IPS-18c (cell line): ENCODE measurements around the gene MYCBP2.

ENCODE experiments used
- H3K4me3 ChIP-seq: 2 replicates; pipeline ENCODE4 v1.7.0; 2013; ENCODE audit warnings: low read depth, mild to moderate bottlenecking, low read length, moderate library complexity; ENCODE audit not compliant: insufficient read depth
- H3K9me3 ChIP-seq: one replicate; pipeline ENCODE4 v1.6.1; 2013; ENCODE audit warnings: mild to moderate bottlenecking, low read length, moderate library complexity; ENCODE audit not compliant: control insufficient read depth, insufficient read depth

The MYCBP2 gene

DNA sequence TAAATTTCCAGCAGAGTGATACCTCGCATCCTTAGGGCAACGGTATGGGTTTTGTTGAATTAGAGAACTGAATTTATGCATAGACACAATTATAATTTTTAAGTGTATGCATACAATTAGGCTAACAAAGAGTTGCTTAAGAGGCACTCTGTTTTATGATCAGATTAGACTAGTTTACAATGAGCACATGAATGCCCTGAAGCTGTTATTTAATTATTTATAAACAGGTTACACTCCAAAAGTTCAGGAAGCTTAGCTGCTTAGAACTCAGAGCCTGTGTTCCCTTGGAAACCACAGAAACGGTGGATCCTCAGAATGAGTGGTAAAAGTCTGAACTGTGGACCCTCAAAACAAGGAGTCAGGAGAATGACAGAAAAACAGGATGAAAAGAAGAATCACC is 227.5 kb downstream of the MYCBP2 start:
- no peaks in the 10 kb centered on the region for H3K9me3 ChIP-seq
- no peak overlapping the region for H3K4me3 ChIP-seq

DNA sequence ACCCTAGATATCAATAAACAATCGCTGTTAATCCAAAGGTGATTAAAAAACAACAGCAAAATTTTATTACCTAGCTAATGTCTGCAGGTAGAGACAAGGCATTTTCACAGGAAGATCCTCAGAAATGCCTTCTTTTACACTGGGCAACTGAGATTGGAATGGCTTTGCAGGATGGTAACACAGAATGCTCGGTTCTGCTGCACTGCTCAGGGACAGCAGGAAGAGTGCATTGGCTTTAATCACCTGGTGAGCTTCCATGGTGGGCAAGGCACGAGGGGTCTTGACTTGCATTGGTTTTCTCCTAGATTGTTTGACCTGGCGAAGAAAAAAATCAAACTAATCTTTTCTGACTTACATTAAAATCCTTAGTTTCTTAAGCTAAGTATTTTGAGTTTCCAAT is 231.6 kb downstream of the MYCBP2 start:
- H3K4me3 ChIP-seq, result no peak overlapping the region
- no peaks in the 10 kb centered on the region for H3K9me3 ChIP-seq

DNA sequence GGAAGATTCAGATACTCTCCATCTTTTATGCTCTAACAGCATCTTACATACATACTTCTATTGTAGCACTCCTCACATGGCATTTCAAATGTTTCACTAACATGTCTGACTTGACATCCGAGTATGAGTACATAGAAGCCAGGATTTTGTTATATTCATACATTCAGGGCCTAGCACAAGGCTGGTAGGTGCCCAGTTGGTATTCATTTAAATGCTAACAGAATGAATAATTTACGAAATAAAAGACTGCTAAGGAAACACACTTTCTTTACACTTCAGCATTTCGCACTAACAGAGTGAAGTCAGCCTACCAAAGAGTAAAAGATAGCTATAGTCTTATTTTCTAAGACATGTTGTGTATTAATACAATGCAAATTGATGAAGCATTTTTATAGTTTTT is 232.1 kb downstream of the MYCBP2 start:
- Histone ChIP-seq H3K4me3 (no peak overlapping the region), H3K9me3 (no peaks in the 10 kb centered on the region)

DNA sequence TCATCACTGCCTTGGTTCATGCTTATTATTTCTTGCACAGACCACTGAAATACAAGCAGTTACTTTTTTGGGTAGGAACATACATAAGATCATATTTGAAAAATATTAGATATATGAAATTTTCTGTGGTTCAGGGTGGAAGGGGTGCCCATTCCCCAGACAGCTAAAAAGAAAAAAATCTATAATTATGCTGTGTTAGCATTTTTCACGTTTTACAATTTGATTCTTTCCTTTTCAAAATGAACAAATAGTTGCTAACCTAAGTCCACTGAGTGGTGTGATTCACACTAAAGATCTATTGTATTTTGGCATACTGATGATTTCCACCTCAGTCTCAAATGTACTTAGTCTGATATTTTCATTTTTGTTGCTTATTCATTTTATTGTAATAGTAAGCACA is 233.2 kb downstream of the MYCBP2 start:
- Histone ChIP-seq H3K4me3 (no peak overlapping the region), H3K9me3 (no peaks in the 10 kb centered on the region)

DNA sequence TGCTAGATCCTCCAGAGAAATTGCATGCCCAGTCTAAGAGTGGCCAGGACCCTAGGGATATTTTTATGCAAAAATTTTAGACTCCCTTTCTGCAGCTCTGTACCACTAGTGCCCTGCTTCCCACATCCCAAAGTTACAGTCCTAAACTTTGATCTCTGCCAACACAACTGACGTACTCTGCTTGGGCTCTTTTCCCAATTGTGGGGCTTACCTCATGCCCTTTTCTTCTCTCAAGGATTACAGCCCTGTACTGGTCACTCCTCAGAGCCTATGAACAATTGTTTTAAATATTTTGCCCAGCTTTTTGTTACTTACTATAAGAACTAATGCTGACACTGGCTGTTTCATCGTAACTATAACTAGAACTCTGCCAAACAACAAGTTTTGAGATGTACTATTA is 242.1 kb downstream of the MYCBP2 start:
- Histone ChIP-seq H3K9me3 (no peaks in the 10 kb centered on the region), H3K4me3 (no peak overlapping the region)

DNA sequence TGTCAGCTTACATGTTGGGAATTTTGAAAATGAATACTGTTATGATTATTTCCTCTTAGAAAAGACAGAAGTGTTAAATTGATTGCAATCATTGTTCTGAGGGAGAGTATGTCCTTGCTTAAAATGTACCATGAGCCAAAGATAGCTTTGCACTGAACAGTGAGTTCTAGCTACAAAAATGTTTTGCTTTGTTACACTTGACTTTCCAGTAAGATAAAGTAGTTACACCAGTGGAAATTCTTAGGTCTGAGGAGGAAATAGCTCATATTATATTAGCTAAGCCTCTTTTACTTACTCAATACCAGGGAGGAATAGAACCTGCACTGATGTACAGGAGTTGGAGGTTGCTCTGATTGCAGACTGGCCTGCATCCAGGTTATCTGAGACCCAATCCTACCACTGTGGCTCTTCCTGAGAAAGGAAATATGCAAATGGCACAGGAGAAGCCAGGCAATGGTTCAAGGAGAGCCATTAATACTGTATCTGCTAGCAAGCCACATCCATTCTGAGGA is 246.9 kb downstream of the MYCBP2 start:
- Histone ChIP-seq H3K4me3 (no peak overlapping the region), H3K9me3 (no peaks in the 10 kb centered on the region)

DNA sequence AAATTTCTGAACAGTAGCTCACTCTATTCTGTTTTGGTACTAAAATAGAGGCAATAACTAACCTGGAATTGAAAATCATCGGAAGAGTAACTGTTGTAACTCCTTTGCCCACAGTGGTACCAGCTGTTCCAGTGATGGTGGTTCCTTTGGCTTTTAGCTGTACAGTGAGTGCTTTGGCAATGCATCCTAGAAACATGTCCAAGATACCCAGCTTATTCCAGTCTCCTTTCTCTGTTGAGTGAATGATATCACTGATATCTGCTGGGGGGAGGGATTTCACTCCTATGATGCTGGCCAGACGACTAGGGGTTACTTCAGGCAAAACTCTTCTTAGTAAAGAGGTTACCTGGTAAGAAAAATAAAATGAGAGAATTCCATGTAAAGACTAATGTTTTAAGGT is 259.4 kb downstream of the MYCBP2 start:
- Histone ChIP-seq H3K9me3 (no peaks in the 10 kb centered on the region), H3K4me3 (no peak overlapping the region)

DNA sequence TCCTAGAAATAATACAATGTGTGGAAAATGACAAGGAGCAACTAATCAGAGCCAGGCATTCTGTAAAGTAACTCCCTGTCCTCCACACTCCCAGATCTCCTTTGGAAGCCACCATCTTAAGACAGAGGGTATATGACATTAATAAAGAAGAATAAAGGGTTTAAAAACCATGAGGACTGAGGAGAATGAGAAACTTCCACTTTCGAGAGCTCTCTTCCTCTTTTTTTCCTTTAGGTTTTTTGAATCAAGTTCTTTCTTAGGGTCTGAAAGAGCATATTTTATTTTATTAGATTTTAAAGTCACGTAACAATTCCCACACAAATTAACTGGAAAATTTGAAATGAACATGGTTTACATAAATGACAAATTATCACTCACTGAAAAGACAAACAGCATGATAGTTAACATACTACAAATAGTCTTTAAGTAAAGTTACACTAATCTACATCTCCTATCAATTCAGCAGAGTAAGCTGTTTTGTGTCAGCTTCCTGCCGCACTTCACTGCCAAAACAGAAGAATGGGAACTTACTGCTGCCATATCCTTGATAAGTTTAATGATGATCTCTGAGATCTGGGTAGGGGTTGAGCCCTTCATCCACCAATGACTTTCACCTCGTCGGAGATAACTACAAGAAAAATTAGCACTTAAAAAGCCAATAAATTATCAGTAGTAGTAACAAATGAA is 261.3 kb downstream of the MYCBP2 start:
- Histone ChIP-seq H3K9me3 (no peaks in the 10 kb centered on the region), H3K4me3 (no peak overlapping the region)

DNA sequence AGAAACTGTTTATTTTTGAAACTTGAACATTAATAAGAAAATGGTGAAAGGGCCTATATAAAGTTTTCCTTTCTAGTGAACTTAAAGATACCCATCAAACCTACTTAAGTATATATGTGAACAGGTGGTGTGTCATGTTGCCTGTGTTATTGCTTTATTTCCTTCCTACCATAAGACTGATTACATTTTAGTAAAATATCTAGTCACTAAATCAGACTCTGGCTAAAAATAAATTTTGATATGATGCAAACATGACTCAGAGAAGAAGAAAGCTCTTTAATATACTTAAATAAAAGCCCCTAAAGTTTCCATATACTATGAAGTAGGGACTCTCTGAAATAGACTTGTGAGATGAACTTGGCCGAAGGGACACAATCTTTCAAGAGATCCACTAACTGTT is 264.8 kb downstream of the MYCBP2 start:
- Histone ChIP-seq H3K4me3 (no peak overlapping the region), H3K9me3 (no peaks in the 10 kb centered on the region)

DNA sequence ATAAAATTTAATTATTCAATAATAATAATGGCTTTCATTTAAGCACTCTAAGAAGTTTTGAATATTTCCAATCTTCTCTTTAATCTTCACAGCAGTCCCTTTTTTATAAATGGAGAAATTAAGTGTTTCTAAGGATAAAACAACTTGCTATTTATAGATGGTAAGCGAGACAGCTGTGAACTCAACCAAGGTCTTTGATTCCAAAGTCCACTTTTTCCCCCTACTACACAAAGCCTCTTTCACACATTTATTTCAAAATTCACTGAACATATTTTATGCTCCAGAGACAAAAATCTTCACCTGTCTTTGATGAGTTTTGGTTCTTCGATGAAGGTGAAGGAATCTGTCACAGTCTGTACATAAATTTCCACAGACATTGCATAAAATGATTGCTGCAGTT is 265.5 kb downstream of the MYCBP2 start:
- no peak overlapping the region for H3K4me3 ChIP-seq
- H3K9me3 ChIP-seq, result no peaks in the 10 kb centered on the region

DNA sequence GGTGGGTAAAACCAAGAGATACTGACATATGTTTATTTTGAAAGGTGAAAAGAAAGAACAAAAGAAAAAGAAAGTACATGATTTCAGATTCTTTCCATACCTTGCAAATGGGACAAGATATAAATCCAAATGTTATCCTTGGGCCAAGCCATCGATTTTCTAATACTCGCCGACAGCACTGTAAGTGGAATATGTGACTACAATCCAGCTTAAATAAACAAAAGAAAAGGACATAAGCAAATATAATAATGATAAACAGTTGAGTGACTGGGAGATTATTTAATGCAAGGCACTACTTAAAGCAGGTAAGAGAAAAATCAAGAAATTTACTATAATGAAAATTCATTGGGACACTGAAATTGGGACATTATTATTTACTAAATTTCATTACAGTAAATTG is 270.0 kb downstream of the MYCBP2 start:
- H3K9me3 ChIP-seq, result no peaks in the 10 kb centered on the region
- no peak overlapping the region for H3K4me3 ChIP-seq

DNA sequence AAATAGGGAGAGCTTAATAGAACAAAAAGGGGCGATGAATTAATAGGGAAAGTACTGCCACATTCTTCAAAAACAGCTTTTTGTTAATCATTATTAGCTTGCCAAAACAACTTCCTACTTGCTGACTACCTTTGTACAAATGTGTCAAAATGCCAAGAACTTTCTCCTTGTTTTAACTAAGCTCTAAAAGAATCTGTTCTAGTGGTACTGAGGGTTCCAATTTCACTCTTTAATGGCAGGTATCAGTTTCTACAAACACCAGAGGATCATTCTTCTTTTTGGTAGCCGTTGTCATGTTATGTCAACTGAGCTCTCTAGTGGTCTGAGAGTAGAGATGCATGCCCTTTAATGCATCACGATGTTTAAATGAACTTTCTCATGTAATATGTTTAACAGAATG is 270.5 kb downstream of the MYCBP2 start:
- H3K9me3 ChIP-seq, result no peaks in the 10 kb centered on the region
- H3K4me3 ChIP-seq, result no peak overlapping the region

DNA sequence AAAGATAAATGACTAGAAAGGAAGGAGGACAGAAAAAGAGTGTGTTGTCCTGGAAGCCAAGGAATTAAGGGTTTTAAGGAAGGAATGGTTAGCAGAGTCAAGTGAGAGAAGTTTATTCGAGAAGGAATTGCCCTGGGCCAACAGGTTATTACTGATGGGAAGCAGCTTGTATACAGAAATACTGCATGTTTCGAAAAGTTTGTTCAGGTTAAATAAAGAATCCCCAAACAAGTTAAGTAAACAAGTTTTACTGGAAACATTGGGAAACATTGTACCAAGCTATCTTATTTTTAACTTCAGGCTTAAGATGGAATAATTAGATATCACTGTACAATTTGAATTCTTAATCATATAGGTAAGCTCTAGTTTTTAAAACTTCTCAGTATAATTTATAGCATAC is 271.7 kb downstream of the MYCBP2 start:
- H3K9me3 ChIP-seq, result no peaks in the 10 kb centered on the region
- H3K4me3 ChIP-seq, result no peak overlapping the region

DNA sequence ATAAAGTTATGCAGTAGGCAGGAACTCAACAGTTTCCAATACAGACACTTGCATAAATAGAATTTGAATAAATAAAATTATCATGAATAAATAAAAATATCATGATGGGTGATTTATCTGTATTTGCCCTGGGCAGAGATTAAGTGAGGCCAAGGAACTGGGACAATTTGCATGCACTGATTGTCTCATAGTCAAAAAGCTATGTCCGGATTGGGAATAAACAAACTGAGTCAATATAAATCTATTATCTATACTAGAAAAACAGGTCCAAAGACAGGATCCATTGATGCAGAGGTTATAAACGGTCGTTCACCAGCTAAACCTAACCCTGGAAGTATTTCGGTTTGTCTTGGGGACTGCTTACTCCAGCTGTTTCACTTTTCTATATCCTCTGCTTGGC is 273.7 kb downstream of the MYCBP2 start:
- no peaks in the 10 kb centered on the region for H3K9me3 ChIP-seq
- no peak overlapping the region for H3K4me3 ChIP-seq

DNA sequence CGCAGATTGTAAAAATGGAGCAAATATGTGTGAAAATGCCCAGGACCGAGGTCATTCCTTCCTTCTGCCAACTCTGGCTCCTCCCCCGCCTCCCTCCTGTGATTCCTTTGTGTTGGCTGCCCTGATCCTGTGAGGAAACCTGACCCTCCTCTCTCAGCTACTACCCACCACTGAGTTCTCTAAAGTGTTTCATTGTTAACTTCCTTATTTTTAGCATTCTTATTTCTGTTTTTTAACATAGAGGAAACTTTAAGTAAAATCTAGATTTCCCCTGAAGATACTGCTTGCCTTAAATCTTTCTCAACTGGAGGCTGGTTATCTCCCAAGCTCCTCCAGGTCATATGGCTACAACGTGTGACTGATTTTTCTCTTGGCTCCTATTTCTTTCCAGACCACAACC is 278.2 kb downstream of the MYCBP2 start:
- no peaks in the 10 kb centered on the region for H3K9me3 ChIP-seq
- H3K4me3 ChIP-seq, result no peak overlapping the region

DNA sequence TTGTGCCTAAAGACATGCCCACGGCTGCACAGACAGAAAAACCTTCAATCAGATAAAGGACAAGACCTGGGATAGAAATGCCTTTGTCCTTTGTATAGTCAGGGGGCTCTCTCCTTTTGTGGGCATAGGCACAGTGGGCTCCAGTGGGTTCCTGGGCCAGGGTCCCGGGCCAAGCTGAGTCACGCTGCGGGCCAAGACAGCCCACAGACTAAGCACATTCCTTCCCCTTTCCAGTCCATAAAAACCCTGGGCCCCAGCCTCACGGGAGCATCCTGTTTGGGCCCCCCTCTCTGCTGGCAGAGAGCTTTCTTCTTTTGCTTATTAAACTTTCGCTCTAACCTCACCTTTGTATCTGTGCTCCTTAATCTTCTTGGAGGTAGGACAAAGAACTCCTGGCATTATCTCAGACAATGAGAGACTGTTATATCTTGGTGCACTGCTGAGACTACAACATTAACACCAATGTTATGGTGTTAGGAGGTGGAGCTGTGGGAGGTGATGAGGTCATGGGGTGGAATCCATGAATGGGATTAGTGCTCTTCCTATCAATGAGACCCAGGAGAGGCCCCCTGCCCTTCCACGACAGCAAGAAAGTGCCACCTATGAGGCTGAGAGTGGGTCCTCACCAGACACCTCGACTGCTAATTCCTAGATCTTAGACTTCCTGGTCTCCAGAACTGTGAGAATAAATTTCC is 279.1 kb downstream of the MYCBP2 start:
- no peaks in the 10 kb centered on the region for H3K9me3 ChIP-seq
- no peak overlapping the region for H3K4me3 ChIP-seq

DNA sequence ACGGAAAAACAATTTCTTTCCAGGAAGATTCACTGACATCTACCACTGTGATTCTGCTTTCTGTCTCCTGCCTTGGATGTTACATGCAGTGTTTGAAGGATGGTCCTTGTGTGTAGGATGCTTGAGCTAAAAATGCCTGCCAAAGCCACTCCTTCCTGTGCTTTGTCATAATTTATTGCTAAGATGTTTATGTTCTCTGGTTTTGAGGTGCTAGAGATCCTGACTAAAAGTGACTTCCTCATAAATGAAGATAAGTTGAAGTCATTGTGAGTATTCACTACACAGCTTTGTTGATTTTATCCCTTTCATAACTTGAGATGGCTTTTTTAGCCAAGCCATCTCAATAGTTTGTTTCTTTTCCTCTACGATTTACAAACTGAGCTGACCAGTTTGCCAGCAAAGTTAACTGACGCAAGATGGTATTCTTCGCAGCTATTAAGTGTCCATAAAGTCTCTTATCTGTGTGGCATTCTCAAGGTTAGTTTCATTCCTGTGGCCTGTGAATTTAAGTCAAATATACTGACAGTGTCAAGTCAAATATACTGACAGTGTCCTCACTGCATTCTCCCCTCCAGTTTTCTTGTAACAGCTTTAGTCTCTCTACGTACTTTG is 284.2 kb downstream of the MYCBP2 start:
- Histone ChIP-seq H3K4me3 (no peak overlapping the region), H3K9me3 (no peaks in the 10 kb centered on the region)

DNA sequence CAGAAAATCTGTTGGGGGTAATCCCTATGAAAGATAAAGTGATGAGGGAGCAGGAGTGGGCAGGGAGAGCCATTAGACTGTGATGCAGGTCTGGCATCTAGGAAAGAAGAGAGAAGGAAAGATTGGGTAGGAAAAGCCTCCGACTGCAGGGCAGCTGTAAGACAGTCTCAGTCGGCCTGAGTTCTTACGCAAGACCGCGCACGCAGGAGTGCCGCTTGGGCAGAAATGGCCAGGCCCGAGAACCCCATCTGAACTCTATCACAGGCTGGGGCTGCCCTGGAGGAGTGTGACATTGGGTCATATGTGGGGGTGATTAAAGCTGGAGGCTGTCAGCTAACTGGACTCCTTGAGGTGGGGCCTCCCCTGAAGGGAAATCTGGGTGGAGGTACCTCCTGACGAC is 286.1 kb downstream of the MYCBP2 start:
- Histone ChIP-seq H3K9me3 (no peaks in the 10 kb centered on the region), H3K4me3 (no peak overlapping the region)
